Central memory CD8-positive, alpha-beta T cell (primary cell): ENCODE measurements around the gene PALB2.
"Not testable (repeated sequence)": the region's sequence is repeated elsewhere in the genome, so short reads cannot be mapped to it uniquely, and the experiment has no call there.

Source experiments
- ATAC-seq: fragments of 150-1000 bp; cut with Tn5 transposase; replicated peaks from 2 replicates; pipeline ENCODE4 v1.10.0; 2022; ENCODE audit warnings: mild to moderate bottlenecking, moderate FRiP score, moderate number of reproducible peaks; ENCODE audit not compliant: poor library complexity, severe bottlenecking; ENCODE audit errors: extremely low read depth
- DNase-seq, 2 donors: peaks; one replicate each; pipeline ENCODE4 v3.0.0; 2021; ENCODE audit warnings: low spot score in 2 of 2
- H3K27ac Mint-ChIP-seq: one replicate; pipeline ENCODE4 v1.8.0; 2022; ENCODE audit warnings: low read depth, mild to moderate bottlenecking, moderate library complexity, mixed read lengths
- H3K27me3 Mint-ChIP-seq: one replicate; pipeline ENCODE4 v1.8.0; 2022; ENCODE audit warnings: mixed read lengths
- H3K36me3 Mint-ChIP-seq: one replicate; pipeline ENCODE4 v1.8.0; 2022; ENCODE audit warnings: mild to moderate bottlenecking, moderate library complexity, mixed read lengths; ENCODE audit not compliant: insufficient read depth
- H3K4me1 Mint-ChIP-seq: one replicate; pipeline ENCODE4 v1.8.0; 2022; ENCODE audit warnings: mixed read lengths
- H3K4me3 Mint-ChIP-seq: one replicate; pipeline ENCODE4 v1.8.0; 2022; ENCODE audit warnings: mild to moderate bottlenecking, moderate library complexity, mixed read lengths
- H3K9me3 Mint-ChIP-seq: one replicate; pipeline ENCODE4 v1.8.0; 2022; ENCODE audit warnings: mixed read lengths

Gene PALB2

GRCh38 chr16:23594186-23594585, 46.9 kb downstream of the PALB2 start:
- H3K27me3 Mint-ChIP-seq: no peaks in the 10 kb centered on the region
- H3K36me3 Mint-ChIP-seq: peaks cover 18% of the 10 kb centered on the region
- no peak overlapping the region for H3K4me3 Mint-ChIP-seq
- peaks cover 33% of the 10 kb centered on the region for H3K4me1 Mint-ChIP-seq
- H3K9me3 Mint-ChIP-seq: no peaks in the 10 kb centered on the region
- ATAC-seq (no peak), DNase-seq (no peak)
- H3K27ac Mint-ChIP-seq: no peak overlapping the region

- H3K9me3 Mint-ChIP-seq: no peaks in the 10 kb centered on the region
- H3K4me1 Mint-ChIP-seq: peaks cover 25% of the 10 kb centered on the region
- DNase-seq (no peak), ATAC-seq (no peak)
- peaks cover 36% of the 10 kb centered on the region for H3K36me3 Mint-ChIP-seq
- H3K4me3 Mint-ChIP-seq: no peak overlapping the region
- H3K27ac Mint-ChIP-seq: no peak overlapping the region
- no peaks in the 10 kb centered on the region for H3K27me3 Mint-ChIP-seq
These were observed 50.9 kb downstream of the PALB2 start for GRCh38 chr16:23590181-23590580.

DNA sequence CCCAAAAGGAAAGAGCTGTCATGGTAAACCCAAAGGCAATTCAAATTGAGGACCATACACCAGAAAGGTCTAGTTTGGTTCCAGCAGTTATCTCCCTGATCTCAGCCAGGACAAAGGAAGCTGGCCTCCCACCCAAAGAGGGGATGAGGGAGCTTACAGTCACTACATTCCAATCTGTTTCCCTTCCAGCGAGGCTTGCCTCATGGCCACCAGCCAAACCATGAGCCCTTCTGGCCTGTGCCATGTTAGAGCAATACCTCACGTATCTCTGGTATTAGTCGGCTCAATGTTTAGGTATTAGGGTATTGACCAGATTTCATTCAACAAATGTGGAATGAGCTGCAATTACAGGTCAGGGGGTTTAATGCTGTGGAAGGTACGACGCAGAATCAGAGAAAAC, 53.4 kb downstream of the PALB2 start:
- H3K27me3 Mint-ChIP-seq: no peaks in the 10 kb centered on the region
- DNase-seq (no peak), ATAC-seq (no peak)
- H3K9me3 Mint-ChIP-seq: no peaks in the 10 kb centered on the region
- no peak overlapping the region for H3K27ac Mint-ChIP-seq
- no peak overlapping the region for H3K4me3 Mint-ChIP-seq
- peaks cover 44% of the 10 kb centered on the region for H3K36me3 Mint-ChIP-seq
- peaks cover 19% of the 10 kb centered on the region for H3K4me1 Mint-ChIP-seq

DNA sequence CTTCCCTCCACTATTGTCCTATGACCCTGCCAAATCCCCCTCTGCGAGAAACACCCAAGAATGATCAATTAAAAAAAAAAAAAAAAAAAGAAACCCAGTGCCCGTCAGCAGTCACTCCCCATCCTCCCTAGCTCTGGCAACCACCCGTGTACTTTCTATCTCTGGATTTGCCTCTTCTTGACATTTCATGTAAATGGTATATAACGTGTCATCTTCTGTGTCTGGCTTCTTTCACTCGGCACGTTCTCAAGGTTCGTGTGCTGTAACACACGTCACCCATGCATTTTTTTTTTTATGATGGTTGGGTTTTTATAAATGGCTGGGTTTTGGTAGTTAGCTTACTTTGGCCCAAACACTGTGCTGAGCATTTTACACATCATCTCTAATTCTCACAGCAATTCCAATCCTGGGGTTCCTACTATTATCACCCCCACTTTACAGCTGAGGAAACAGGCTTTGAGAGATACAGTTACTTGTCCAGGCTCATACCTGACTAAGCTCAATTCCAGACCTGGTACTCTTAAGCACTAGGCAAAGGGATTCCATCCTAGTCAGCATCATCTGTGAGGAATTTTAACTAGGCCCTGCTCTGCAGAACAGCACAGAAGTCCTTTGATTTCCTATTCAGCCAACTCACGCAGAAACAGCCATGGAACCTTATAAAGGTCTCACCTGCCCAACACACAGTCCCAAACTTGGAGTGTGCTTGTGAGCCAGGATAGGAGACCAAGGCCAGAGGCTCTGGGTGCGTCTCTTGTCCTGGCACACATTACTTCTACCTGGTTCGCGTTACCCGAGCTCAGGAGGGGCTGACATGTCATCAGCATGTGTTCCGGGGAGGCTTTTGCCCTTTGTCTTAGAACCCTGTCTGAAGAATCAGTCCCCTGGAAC, 56.7 kb downstream of the PALB2 start:
- no peak overlapping the region for H3K27ac Mint-ChIP-seq
- H3K4me3 Mint-ChIP-seq: no peak overlapping the region
- no peak for DNase-seq
- peaks cover 53% of the 10 kb centered on the region for H3K36me3 Mint-ChIP-seq
- H3K27me3 Mint-ChIP-seq: no peaks in the 10 kb centered on the region
- no peaks in the 10 kb centered on the region for H3K9me3 Mint-ChIP-seq
- peaks cover 4% of the 10 kb centered on the region for H3K4me1 Mint-ChIP-seq
- ATAC-seq: no peak

DNA sequence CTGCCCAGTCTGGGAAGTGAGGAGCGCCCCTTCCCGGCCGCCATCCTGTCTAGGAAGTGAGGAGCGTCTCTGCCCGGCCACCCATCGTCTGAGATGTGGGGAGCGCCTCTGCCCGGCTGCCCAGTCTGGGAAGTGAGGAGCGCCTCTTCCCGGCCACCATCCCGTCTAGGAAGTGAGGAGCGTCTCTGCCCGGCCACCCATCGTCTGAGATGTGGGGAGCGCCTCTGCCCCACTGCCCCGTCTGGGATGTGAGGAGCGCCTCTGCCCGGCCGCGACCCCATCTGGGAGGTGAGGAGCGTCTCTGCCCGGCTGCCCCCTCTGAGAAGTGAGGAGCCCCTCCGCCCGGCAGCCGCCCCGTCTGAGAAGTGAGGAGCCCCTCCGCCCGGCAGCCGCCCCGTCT, 57.8 kb downstream of the PALB2 start:
- not testable (repeated sequence) for H3K9me3 Mint-ChIP-seq, H3K4me3 Mint-ChIP-seq
- H3K36me3 Mint-ChIP-seq: peaks cover 54% of the 10 kb centered on the region

DNA sequence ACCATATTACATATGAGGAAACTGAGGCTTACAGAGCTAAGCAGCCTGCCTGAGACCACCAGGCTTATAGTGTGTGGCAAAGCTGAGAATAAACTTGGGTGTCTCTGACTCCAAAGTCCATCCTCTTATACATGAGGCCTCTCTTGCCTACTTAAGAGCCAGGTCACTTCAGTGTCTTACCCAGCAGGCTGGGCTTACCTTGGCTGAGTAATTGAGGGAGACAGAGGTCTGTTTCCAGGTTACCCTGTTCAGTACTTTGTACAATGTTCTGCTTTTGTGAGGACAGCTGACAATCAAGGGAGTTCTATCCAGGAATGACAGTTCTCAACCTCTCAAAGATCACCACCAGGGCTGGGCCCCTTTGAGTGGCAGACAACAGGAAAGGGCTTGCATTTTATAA, 59.3 kb downstream of the PALB2 start:
- Mint-ChIP-seq H3K27ac (no peak overlapping the region), H3K9me3 (no peaks in the 10 kb centered on the region), H3K27me3 (no peaks in the 10 kb centered on the region), H3K4me3 (no peak overlapping the region), H3K36me3 (peaks cover 55% of the 10 kb centered on the region), H3K4me1 (no peaks in the 10 kb centered on the region)
- ATAC-seq: no peak
- no peak for DNase-seq

More for the DNA sequence above, 57.8 kb downstream of the PALB2 start:
- not testable (repeated sequence) for DNase-seq, H3K4me1 Mint-ChIP-seq, ATAC-seq, H3K27me3 Mint-ChIP-seq, H3K27ac Mint-ChIP-seq

- H3K4me3 Mint-ChIP-seq: no peak overlapping the region
- no peaks in the 10 kb centered on the region for H3K9me3 Mint-ChIP-seq
- H3K36me3 Mint-ChIP-seq: peaks cover 48% of the 10 kb centered on the region
- no peak overlapping the region for H3K27ac Mint-ChIP-seq
- ATAC-seq (no peak), DNase-seq (no peak)
- H3K27me3 Mint-ChIP-seq: no peaks in the 10 kb centered on the region
- no peaks in the 10 kb centered on the region for H3K4me1 Mint-ChIP-seq
These were observed 60.7 kb downstream of the PALB2 start for GRCh38 chr16:23580391-23580790.

- Mint-ChIP-seq H3K36me3 (peaks cover 46% of the 10 kb centered on the region), H3K27ac (no peak overlapping the region), H3K4me3 (no peak overlapping the region), H3K27me3 (no peaks in the 10 kb centered on the region), H3K4me1 (no peaks in the 10 kb centered on the region), H3K9me3 (no peaks in the 10 kb centered on the region)
- DNase-seq (no peak), ATAC-seq (no peak)
These were observed 61.7 kb downstream of the PALB2 start for GRCh38 chr16:23579371-23579770.

DNA sequence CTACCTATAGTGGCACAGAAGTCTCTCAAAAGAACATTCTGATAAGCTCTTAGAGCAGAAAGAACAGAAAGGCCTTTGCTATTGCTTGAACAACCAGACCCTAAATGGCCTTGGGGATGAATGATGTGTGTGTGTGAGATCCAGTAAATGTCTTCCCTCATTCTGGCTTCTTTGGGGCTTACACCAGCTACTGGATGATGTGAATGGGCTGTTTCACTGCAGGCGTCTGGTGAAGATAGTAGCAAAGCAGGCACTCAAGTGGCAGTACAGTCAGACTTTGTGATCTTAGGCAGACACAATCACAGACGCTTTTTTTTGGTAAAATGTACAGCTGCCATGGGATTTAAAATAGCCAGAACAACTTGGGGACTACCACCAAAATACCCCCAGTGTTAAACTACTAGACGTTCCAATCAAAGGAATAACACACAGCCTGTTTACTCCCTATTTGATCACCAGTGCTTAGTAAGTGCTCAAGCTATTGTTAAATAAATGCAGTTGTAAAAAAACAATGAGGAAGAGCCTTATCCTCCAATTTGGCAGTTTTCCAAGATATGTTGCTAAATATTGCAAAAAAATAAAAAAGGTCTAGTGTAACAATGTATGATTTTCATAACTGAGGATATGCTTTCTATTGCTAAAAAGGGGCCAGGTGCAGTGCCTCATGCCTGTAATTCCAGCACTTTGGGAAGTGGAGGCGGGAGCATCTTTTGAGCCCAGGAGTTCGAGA, 62.8 kb downstream of the PALB2 start:
- DNase-seq: no peak
- no peaks in the 10 kb centered on the region for H3K9me3 Mint-ChIP-seq
- H3K4me3 Mint-ChIP-seq: no peak overlapping the region
- peaks cover 51% of the 10 kb centered on the region for H3K36me3 Mint-ChIP-seq
- H3K4me1 Mint-ChIP-seq: no peaks in the 10 kb centered on the region
- no peak for ATAC-seq
- no peak overlapping the region for H3K27ac Mint-ChIP-seq
- H3K27me3 Mint-ChIP-seq: no peaks in the 10 kb centered on the region

GRCh38 chr16:23577493-23577892, 63.6 kb downstream of the PALB2 start:
- H3K27ac Mint-ChIP-seq: no peak overlapping the region
- H3K36me3 Mint-ChIP-seq: peaks cover 49% of the 10 kb centered on the region
- DNase-seq (no peak), ATAC-seq (no peak)
- H3K4me1 Mint-ChIP-seq: no peaks in the 10 kb centered on the region
- no peaks in the 10 kb centered on the region for H3K27me3 Mint-ChIP-seq
- H3K9me3 Mint-ChIP-seq: no peaks in the 10 kb centered on the region
- H3K4me3 Mint-ChIP-seq: no peak overlapping the region

GRCh38 chr16:23575834-23576233, 65.3 kb downstream of the PALB2 start:
- Mint-ChIP-seq H3K27ac (no peak overlapping the region), H3K4me3 (no peak overlapping the region)

DNA sequence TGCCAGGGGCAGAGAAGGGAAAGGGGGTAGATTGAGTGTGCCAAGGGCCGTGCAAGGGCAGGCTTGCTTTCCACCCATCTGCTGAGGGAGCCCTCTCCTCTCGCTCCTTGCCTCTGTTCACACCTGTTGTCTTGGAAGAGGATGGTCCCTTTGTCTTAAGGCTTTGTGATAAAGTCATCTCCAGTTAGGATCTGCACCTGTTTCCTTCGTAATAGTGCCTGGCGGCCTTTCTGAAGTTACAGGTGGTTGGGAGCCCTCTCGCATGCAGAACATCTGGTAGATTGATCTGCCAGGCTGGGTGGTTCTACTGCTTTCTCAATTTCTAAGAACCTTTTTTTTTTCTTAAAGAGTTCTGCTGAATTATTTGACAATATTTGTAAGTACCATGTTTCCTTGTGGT, 67.3 kb downstream of the PALB2 start:
- H3K36me3 Mint-ChIP-seq: peaks cover 42% of the 10 kb centered on the region

More at GRCh38 chr16:23575834-23576233, 65.3 kb downstream of the PALB2 start:
- no peaks in the 10 kb centered on the region for H3K4me1 Mint-ChIP-seq
- ATAC-seq (no peak), DNase-seq (no peak)
- peaks cover 44% of the 10 kb centered on the region for H3K36me3 Mint-ChIP-seq
- H3K9me3 Mint-ChIP-seq: no peaks in the 10 kb centered on the region
- no peaks in the 10 kb centered on the region for H3K27me3 Mint-ChIP-seq

DNA sequence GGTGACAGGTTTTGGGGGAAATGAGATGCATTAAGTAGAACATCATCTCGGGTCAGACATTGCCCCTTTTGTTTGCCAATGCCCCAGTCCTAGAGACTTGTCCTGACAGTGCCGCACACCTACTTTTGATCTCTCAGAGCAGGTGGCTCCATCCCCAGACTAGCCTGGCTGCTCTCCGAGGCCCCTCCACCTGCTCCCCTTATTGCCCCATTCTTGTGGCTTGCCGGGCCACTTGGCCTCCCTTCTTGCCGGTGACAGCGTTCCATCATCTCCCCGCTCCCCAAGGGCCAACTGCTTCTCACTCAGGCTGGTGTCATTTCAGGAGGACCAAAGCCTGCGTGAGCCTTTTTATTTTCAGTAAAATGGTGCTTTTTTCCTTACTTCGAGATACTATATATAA, 68.7 kb downstream of the PALB2 start:
- no peak for ATAC-seq
- no peak overlapping the region for H3K27ac Mint-ChIP-seq

More for the DNA sequence above, 67.3 kb downstream of the PALB2 start:
- H3K4me1 Mint-ChIP-seq: no peaks in the 10 kb centered on the region
- H3K4me3 Mint-ChIP-seq: no peak overlapping the region
- no peaks in the 10 kb centered on the region for H3K27me3 Mint-ChIP-seq
- H3K9me3 Mint-ChIP-seq: no peaks in the 10 kb centered on the region
- H3K27ac Mint-ChIP-seq: no peak overlapping the region
- DNase-seq (no peak), ATAC-seq (no peak)

More for the DNA sequence above, 68.7 kb downstream of the PALB2 start:
- Mint-ChIP-seq H3K4me1 (no peaks in the 10 kb centered on the region), H3K4me3 (no peak overlapping the region), H3K36me3 (peaks cover 44% of the 10 kb centered on the region), H3K9me3 (no peaks in the 10 kb centered on the region), H3K27me3 (no peaks in the 10 kb centered on the region)
- DNase-seq: no peak
